ENCODE data around the gene NAPSA. TPM values are rescaled to one million over a fixed set of nuclear protein-coding genes. Genes with fewer than 3 reads are reported as not detected.
A peak's percentile ranks its signal among the peaks of the same experiment; 100 is the strongest.

The NAPSA gene
- total and polyA plus RNA-seq, 10 of the 15 experiments (the other 5 are each of a cell fraction or from before 2014, with no cell fraction given): 6.7 to 45.4 (median 17.1) TPM

GRCh38 chr19:50383852-50384684 is 18.6 kb upstream of the NAPSA start, which contains the start of gene POLD1 (continued):
- no peak for TF ChIP-seq PAX8 (IDR thresholded peaks at IDR 0.05)
- TF ChIP-seq ZNF622 (IDR thresholded peaks at IDR 0.05): no peak
- no peak for TF ChIP-seq CREM (IDR thresholded peaks at IDR 0.05; ENCODE audit: low read depth)
- TF ChIP-seq NR2C1 (IDR thresholded peaks at IDR 0.05): peak; percentile 95
- no peak for TF ChIP-seq MTA3 (IDR thresholded peaks at IDR 0.05; ENCODE audit: borderline replicate concordance, low read length)
- peak; percentile 46 for TF ChIP-seq HDAC6 (IDR thresholded peaks at IDR 0.05; ENCODE audit: unreplicated experiment)
- no peak for TF ChIP-seq PBX3 (IDR thresholded peaks at IDR 0.05; ENCODE audit: insufficient replicate concordance, low read depth, low read length)
- TF ChIP-seq PRDM15 (CRISPR knock-in tag; IDR thresholded peaks at IDR 0.05): no peak
- TF ChIP-seq FOXM1 (IDR thresholded peaks at IDR 0.05; ENCODE audit: low read depth, low read length): no peak
- no peak for TF ChIP-seq HDAC2 (IDR thresholded peaks at IDR 0.05)
- no peak for TF ChIP-seq WRNIP1 (IDR thresholded peaks at IDR 0.05; ENCODE audit: borderline replicate concordance, low read depth, low read length)
- no peak for TF ChIP-seq TARDBP (IDR thresholded peaks at IDR 0.05; ENCODE audit: borderline replicate concordance)
- TF ChIP-seq ASH2L (IDR thresholded peaks at IDR 0.05; ENCODE audit: borderline replicate concordance, low read depth): no peak
- peak; percentile 22 for TF ChIP-seq SP1 (IDR thresholded peaks at IDR 0.05; ENCODE audit: low read depth, low read length)
- no peak for TF ChIP-seq IRF3 (IDR thresholded peaks at IDR 0.05)
- TF ChIP-seq ZNF384 (IDR thresholded peaks at IDR 0.05; ENCODE audit: borderline replicate concordance, low read depth, low read length): no peak
- no peak for TF ChIP-seq LARP7 (IDR thresholded peaks at IDR 0.05)
- TF ChIP-seq, protein P1, sequence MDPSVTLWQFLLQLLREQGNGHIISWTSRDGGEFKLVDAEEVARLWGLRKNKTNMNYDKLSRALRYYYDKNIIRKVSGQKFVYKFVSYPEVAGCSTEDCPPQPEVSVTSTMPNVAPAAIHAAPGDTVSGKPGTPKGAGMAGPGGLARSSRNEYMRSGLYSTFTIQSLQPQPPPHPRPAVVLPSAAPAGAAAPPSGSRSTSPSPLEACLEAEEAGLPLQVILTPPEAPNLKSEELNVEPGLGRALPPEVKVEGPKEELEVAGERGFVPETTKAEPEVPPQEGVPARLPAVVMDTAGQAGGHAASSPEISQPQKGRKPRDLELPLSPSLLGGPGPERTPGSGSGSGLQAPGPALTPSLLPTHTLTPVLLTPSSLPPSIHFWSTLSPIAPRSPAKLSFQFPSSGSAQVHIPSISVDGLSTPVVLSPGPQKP (IDR thresholded peaks at IDR 0.05; ENCODE audit: low read depth, low read length): 0 out of 2 replicates have a peak, but pooled peaks have one; percentile 29
- peak; percentile 41 for TF ChIP-seq MXI1 (IDR thresholded peaks at IDR 0.05; ENCODE audit: low read depth, low read length)
- TF ChIP-seq TCF7 (IDR thresholded peaks at IDR 0.05; ENCODE audit: borderline replicate concordance): no peak
- TF ChIP-seq IKZF1 (conservative IDR thresholded peaks at IDR 0.05): peak; percentile 42; the same call in 1 of the 2 replicates
- peak; percentile 88 for TF ChIP-seq POLR2AphosphoS2 (IDR thresholded peaks at IDR 0.05; ENCODE audit: low read depth, low read length)
- no peak for TF ChIP-seq CHD1 (IDR thresholded peaks at IDR 0.05; ENCODE audit: low read depth, low read length)
- TF ChIP-seq SMARCA5 (IDR thresholded peaks at IDR 0.05): 0 out of 2 replicates have a peak, but pooled peaks have one; percentile 47

Measured in GM12878 (cell line).